ENCODE measurements around the gene ATP9A.

Gene ATP9A

GRCh38 chr20:51614687-51615086 lies 153.5 kb downstream of the ATP9A start:
- H3K27ac ChIP-seq: no peak overlapping the region
- TF ChIP-seq, protein P1, sequence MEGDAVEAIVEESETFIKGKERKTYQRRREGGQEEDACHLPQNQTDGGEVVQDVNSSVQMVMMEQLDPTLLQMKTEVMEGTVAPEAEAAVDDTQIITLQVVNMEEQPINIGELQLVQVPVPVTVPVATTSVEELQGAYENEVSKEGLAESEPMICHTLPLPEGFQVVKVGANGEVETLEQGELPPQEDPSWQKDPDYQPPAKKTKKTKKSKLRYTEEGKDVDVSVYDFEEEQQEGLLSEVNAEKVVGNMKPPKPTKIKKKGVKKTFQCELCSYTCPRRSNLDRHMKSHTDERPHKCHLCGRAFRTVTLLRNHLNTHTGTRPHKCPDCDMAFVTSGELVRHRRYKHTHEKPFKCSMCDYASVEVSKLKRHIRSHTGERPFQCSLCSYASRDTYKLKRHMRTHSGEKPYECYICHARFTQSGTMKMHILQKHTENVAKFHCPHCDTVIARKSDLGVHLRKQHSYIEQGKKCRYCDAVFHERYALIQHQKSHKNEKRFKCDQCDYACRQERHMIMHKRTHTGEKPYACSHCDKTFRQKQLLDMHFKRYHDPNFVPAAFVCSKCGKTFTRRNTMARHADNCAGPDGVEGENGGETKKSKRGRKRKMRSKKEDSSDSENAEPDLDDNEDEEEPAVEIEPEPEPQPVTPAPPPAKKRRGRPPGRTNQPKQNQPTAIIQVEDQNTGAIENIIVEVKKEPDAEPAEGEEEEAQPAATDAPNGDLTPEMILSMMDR (IDR thresholded peaks at IDR 0.05; ENCODE audit: low read depth, low read length, missing control alignments): no peak
- in situ Hi-C loops (cut with HindIII; ENCODE audit: low pct_ligation_motif_present, low sequenced_read_pairs): no loop called here
- peaks cover 11% of the 10 kb centered on the region for H3K36me3 ChIP-seq (replicated peaks)
- H3K27me3 ChIP-seq (replicated peaks): no peaks in the 10 kb centered on the region
- no peak for DNase-seq
- H3K4me3 ChIP-seq (ENCODE audit: low read depth, low read length): no peak overlapping the region

GRCh38 chr20:51613580-51613979 lies 154.6 kb downstream of the ATP9A start:
- TF ChIP-seq, protein P1 (IDR thresholded peaks at IDR 0.05; ENCODE audit: low read depth, low read length, missing control alignments): no peak
- peaks cover 19% of the 10 kb centered on the region for H3K36me3 ChIP-seq (replicated peaks)
- H3K27ac ChIP-seq: no peak overlapping the region
- no peak for DNase-seq
- H3K27me3 ChIP-seq (replicated peaks): no peaks in the 10 kb centered on the region
- H3K4me3 ChIP-seq (ENCODE audit: low read depth, low read length): no peak overlapping the region
- in situ Hi-C loops (cut with HindIII; ENCODE audit: low pct_ligation_motif_present, low sequenced_read_pairs): no loop called here

DNA sequence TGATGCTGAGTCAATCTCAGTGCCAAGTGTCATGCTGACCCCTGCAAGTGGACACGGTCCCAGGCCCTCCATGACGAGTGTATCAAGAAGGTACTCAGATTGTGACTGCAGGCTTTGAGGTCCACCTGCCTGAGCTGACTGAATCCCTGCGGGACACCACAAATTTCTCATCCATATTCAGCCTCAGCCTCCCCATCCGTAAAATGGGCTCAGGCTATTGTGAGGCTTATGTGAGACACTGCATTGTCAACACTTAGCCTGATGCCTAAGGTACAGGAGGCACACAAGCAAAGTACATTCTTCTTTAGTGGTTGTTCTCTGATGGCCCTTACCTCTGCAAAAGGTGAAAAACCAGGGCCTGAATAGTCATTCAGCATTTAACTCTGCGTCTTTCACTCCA lies 155.3 kb downstream of the ATP9A start:
- H3K27ac ChIP-seq: no peak overlapping the region
- TF ChIP-seq, protein P1 (IDR thresholded peaks at IDR 0.05; ENCODE audit: low read depth, low read length, missing control alignments): no peak
- no peak overlapping the region for H3K4me3 ChIP-seq (ENCODE audit: low read depth, low read length)
- in situ Hi-C loops (cut with HindIII; ENCODE audit: low pct_ligation_motif_present, low sequenced_read_pairs): no loop called here
- no peaks in the 10 kb centered on the region for H3K27me3 ChIP-seq (replicated peaks)
- no peak for DNase-seq
- peaks cover 19% of the 10 kb centered on the region for H3K36me3 ChIP-seq (replicated peaks)

- in situ Hi-C loops (cut with HindIII; ENCODE audit: low pct_ligation_motif_present, low sequenced_read_pairs): no loop called here
- TF ChIP-seq, protein P1 (IDR thresholded peaks at IDR 0.05; ENCODE audit: low read depth, low read length, missing control alignments): no peak
These were observed 156.6 kb downstream of the ATP9A start for GRCh38 chr20:51611625-51611890.

GRCh38 chr20:51610761-51611624 lies 157.2 kb downstream of the ATP9A start:
- in situ Hi-C loops (cut with HindIII; ENCODE audit: low pct_ligation_motif_present, low sequenced_read_pairs): no loop called here
- TF ChIP-seq, protein P1 (IDR thresholded peaks at IDR 0.05; ENCODE audit: low read depth, low read length, missing control alignments): no peak
- no peak for DNase-seq
- no peak overlapping the region for H3K27ac ChIP-seq
- peaks cover 17% of the 10 kb centered on the region for H3K36me3 ChIP-seq (replicated peaks)
- no peak overlapping the region for H3K4me3 ChIP-seq (ENCODE audit: low read depth, low read length)
- no peaks in the 10 kb centered on the region for H3K27me3 ChIP-seq (replicated peaks)

More at GRCh38 chr20:51611625-51611890, 156.6 kb downstream of the ATP9A start:
- H3K4me3 ChIP-seq (ENCODE audit: low read depth, low read length): no peak overlapping the region
- H3K27ac ChIP-seq: no peak overlapping the region
- H3K27me3 ChIP-seq (replicated peaks): no peaks in the 10 kb centered on the region
- no peak for DNase-seq
- H3K36me3 ChIP-seq (replicated peaks): peaks cover 15% of the 10 kb centered on the region

DNA sequence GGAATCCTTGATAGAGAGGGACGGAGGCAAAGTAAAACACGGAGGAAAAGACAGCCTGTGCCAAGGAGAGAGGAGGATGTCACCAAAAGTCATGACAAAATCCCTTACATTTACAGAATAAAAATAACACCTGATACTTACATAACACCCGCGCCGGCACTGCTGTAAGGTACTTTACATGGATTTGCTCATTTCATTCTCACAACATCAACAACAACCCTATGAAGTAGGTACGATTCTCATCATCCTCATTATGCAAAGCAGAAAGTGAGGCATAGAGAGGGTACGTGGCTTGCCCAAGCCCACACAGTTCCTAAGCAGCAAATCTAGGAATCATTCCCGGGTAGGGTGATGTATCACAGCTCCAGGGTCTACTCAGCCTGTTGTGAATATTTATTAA lies 158.1 kb downstream of the ATP9A start:
- no peak for DNase-seq
- no peak overlapping the region for H3K4me3 ChIP-seq (ENCODE audit: low read depth, low read length)
- TF ChIP-seq, protein P1 (IDR thresholded peaks at IDR 0.05; ENCODE audit: low read depth, low read length, missing control alignments): no peak
- in situ Hi-C loops (cut with HindIII; ENCODE audit: low pct_ligation_motif_present, low sequenced_read_pairs): no loop called here
- no peak overlapping the region for H3K27ac ChIP-seq
- peaks cover 17% of the 10 kb centered on the region for H3K36me3 ChIP-seq (replicated peaks)
- H3K27me3 ChIP-seq (replicated peaks): no peaks in the 10 kb centered on the region
